Astrocyte (in vitro differentiated cells and primary cell): ENCODE results near the gene EEF1AKMT3. TPM values are rescaled to one million over a fixed set of nuclear protein-coding genes. Genes with fewer than 3 reads are reported as not detected.

Source experiments
- DNase-seq: peaks from one replicate; pipeline ENCODE4 v3.0.0-alpha.2; 2010; ENCODE audit warnings: low read depth
- FAIRE-seq: peaks from 2 replicates; lab custom pipeline; 2011; peaks lifted over from hg19 to GRCh38; lab: Jason Lieb, UNC
- H2AFZ ChIP-seq: 2 replicates; pipeline ENCODE4 v1.6.0; 2012; ENCODE audit warnings: low read depth, low read length, inconsistent platforms
- H3K27ac ChIP-seq: 2 replicates; pipeline ENCODE4 v1.5.1; 2011; ENCODE audit warnings: low read depth, low read length, inconsistent platforms
- H3K27me3 ChIP-seq: 2 replicates; pipeline ENCODE4 v1.6.0; 2011; ENCODE audit warnings: low read length, inconsistent platforms; ENCODE audit not compliant: insufficient read depth
- H3K36me3 ChIP-seq: 2 replicates; pipeline ENCODE4 v1.5.1; 2011; ENCODE audit warnings: low read length, inconsistent platforms; ENCODE audit not compliant: insufficient read depth
- H3K4me1 ChIP-seq: 2 replicates; pipeline ENCODE4 v1.5.1; 2011; ENCODE audit warnings: low read length, inconsistent platforms; ENCODE audit not compliant: insufficient read depth
- H3K4me2 ChIP-seq: 2 replicates; pipeline ENCODE4 v1.6.0; 2012; ENCODE audit warnings: low read length, inconsistent platforms
- H3K4me3 ChIP-seq: 2 replicates; pipeline ENCODE4 v1.5.1; 2011; ENCODE audit warnings: low read depth, mild to moderate bottlenecking, low read length, inconsistent platforms; ENCODE audit not compliant: insufficient read depth
- H3K79me2 ChIP-seq: 2 replicates; pipeline ENCODE4 v1.6.0; 2012; ENCODE audit warnings: mild to moderate bottlenecking, low read length, inconsistent platforms; ENCODE audit not compliant: insufficient read depth
- H3K9ac ChIP-seq: 2 replicates; pipeline ENCODE4 v1.6.0; 2012; ENCODE audit warnings: mild to moderate bottlenecking, low read length, inconsistent platforms
- H3K9me3 ChIP-seq: 2 replicates; pipeline ENCODE4 v1.5.1; 2012; ENCODE audit warnings: low read depth, mild to moderate bottlenecking, low read length, inconsistent platforms; ENCODE audit not compliant: insufficient read depth
- H4K20me1 ChIP-seq: 2 replicates; pipeline ENCODE4 v1.6.0; 2012; ENCODE audit warnings: low read length, inconsistent platforms; ENCODE audit not compliant: insufficient read depth
- H3K27ac Mint-ChIP-seq: one replicate; pipeline ENCODE4 v1.8.0; 2021; ENCODE audit warnings: mild to moderate bottlenecking, mixed read lengths; ENCODE audit not compliant: unreplicated experiment
- H3K27me3 Mint-ChIP-seq: one replicate; pipeline ENCODE4 v1.8.0; 2021; ENCODE audit warnings: low read depth, mixed read lengths; ENCODE audit not compliant: unreplicated experiment
- H3K36me3 Mint-ChIP-seq: one replicate; pipeline ENCODE4 v1.8.0; 2021; ENCODE audit warnings: low read depth, mixed read lengths; ENCODE audit not compliant: unreplicated experiment
- H3K4me1 Mint-ChIP-seq: one replicate; pipeline ENCODE4 v1.8.0; 2021; ENCODE audit warnings: low read depth, mixed read lengths; ENCODE audit not compliant: unreplicated experiment
- H3K4me3 Mint-ChIP-seq: one replicate; pipeline ENCODE4 v1.8.0; 2021; ENCODE audit warnings: mild to moderate bottlenecking, moderate library complexity, mixed read lengths; ENCODE audit not compliant: unreplicated experiment
- H3K9me3 Mint-ChIP-seq: one replicate; pipeline ENCODE4 v1.8.0; 2021; ENCODE audit warnings: mild to moderate bottlenecking, mixed read lengths; ENCODE audit not compliant: unreplicated experiment
- EZH2 ChIP-seq: IDR thresholded peaks from 2 replicates; pipeline ENCODE4 v1.6.1; 2012; ENCODE audit warnings: mild to moderate bottlenecking, low read length, inconsistent platforms; ENCODE audit not compliant: insufficient read depth
- total RNA-seq: library from RNA; stranded (reverse); gene quantifications from 2 replicates; pipeline ENCODE4 v1.2.1, GENCODE V29; 2021
- TF ChIP-seq, protein P1 (sequence below): IDR thresholded peaks from 2 replicates; pipeline ENCODE4 v1.5.1; 2011; ENCODE audit warnings: low read depth, mild to moderate bottlenecking, inconsistent platforms, low read length, moderate library complexity; ENCODE audit not compliant: insufficient read depth

Gene EEF1AKMT3
- total RNA-seq, 1 donor from 2014 or later, result 8.1 TPM

DNA sequence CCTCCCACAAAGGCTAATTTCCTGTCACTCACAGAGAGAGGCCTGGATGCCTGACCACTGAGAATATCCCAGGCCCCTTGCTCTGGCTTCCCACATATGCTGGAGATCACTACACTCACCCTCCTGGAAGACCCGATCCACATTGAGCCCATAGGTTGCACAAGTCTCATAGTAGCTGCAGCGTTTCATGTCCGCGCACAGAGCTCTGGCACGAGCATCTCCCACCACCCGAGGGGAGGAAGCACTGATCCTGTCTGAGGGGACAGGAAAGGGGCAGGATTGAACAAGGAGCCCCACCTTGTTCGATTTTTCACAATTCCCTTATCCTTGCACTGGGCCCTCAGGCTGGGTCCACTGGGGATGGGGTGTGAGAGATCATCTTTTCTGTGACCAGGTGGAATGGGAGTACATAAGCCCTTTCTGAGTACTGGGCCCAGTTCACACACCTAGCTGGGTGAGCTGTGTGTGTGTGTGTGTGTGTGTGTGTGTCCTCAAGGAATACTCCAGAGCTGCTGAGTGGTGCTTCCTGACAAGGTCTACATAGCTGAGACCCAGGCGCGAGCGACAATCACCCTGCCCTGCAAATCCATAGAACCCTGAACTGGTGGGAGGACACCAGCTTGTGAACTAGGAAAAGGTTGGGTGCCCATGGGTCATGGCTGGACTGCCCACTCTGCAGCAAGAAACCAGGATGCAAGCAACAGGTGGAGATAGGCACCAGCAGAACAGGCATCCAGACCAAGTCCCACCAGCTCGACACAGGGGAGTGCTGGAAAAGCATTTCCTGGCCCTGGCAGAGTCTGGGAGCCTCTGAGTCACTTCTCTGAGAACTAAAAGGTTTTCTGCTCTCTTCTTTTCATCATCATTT is 39.5 kb upstream of the EEF1AKMT3 start:
- Mint-ChIP-seq H3K4me1 (peaks cover 16% of the 10 kb centered on the region), H3K4me3 (no peak overlapping the region), H3K36me3 (peaks cover 6% of the 10 kb centered on the region), H3K9me3 (peaks cover 10% of the 10 kb centered on the region), H3K27me3 (peaks cover 79% of the 10 kb centered on the region), H3K27ac (peak overlapping the region; percentile 60)
- Histone ChIP-seq H4K20me1 (peaks cover 12% of the 10 kb centered on the region), H2AFZ (no peak overlapping the region), H3K36me3 (no peaks in the 10 kb centered on the region), H3K4me3 (no peak overlapping the region), H3K27me3 (peaks cover 60% of the 10 kb centered on the region), H3K4me1 (peaks cover 9% of the 10 kb centered on the region), H3K9me3 (no peaks in the 10 kb centered on the region), H3K79me2 (no peaks in the 10 kb centered on the region), H3K4me2 (no peak overlapping the region), H3K9ac (no peak overlapping the region), H3K27ac (no peak overlapping the region)
- DNase-seq, result no peak
- TF ChIP-seq EZH2, result no peak
- TF ChIP-seq, protein P1, sequence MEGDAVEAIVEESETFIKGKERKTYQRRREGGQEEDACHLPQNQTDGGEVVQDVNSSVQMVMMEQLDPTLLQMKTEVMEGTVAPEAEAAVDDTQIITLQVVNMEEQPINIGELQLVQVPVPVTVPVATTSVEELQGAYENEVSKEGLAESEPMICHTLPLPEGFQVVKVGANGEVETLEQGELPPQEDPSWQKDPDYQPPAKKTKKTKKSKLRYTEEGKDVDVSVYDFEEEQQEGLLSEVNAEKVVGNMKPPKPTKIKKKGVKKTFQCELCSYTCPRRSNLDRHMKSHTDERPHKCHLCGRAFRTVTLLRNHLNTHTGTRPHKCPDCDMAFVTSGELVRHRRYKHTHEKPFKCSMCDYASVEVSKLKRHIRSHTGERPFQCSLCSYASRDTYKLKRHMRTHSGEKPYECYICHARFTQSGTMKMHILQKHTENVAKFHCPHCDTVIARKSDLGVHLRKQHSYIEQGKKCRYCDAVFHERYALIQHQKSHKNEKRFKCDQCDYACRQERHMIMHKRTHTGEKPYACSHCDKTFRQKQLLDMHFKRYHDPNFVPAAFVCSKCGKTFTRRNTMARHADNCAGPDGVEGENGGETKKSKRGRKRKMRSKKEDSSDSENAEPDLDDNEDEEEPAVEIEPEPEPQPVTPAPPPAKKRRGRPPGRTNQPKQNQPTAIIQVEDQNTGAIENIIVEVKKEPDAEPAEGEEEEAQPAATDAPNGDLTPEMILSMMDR, result no peak
- FAIRE-seq, result no peak

DNA sequence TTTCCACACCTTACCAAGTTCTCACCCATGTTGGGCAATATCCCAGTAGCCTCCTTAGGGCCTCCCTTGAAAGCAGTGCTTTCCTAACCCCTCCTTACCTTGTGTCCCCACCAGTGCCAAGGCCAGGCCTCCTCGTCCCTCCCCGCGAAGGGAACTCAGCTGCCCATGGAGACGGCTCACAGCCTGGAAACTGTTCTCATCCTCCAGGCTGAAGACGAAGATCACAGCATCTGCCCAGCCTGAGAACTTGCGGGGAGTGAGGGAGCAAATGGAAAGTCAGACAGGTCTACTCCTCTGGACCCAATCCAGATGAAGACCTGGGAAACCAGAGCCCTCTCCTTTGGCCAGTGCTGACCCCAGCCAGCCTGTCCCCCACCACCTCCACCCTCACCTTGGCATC is 38.5 kb upstream of the EEF1AKMT3 start:
- Mint-ChIP-seq H3K4me1 (peaks cover 16% of the 10 kb centered on the region), H3K4me3 (no peak overlapping the region), H3K27me3 (peaks cover 72% of the 10 kb centered on the region), H3K9me3 (peaks cover 5% of the 10 kb centered on the region), H3K27ac (no peak overlapping the region), H3K36me3 (peaks cover 6% of the 10 kb centered on the region)
- Histone ChIP-seq H3K9ac (no peak overlapping the region), H3K4me2 (no peak overlapping the region), H3K9me3 (no peaks in the 10 kb centered on the region), H3K27ac (no peak overlapping the region), H3K4me1 (peaks cover 11% of the 10 kb centered on the region), H3K36me3 (no peaks in the 10 kb centered on the region), H2AFZ (no peak overlapping the region), H3K4me3 (no peak overlapping the region), H3K27me3 (peaks cover 60% of the 10 kb centered on the region), H4K20me1 (peaks cover 11% of the 10 kb centered on the region), H3K79me2 (no peaks in the 10 kb centered on the region)
- FAIRE-seq, result no peak
- no peak for DNase-seq
- TF ChIP-seq, protein P1, result no peak
- TF ChIP-seq EZH2, result no peak

DNA sequence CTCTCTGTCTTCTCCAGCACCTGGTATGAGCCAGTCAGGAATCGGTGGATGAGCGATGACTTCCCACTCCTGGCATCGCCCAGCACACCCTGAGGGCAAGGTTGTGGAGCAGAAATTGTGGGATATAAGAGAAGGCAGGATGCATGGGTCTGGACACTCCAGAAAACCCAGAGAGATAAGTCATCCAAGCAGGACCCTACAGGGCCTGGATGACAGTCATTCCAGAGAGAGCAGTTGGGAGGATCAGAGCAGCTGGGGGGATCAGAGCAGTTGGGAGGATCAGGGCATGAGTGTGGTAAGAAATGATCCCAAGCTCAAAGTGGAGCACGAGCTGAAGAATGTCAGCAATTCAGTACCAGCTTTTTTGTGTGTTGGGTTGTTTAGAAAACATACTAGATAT is 37.8 kb upstream of the EEF1AKMT3 start:
- Mint-ChIP-seq H3K27ac (peak overlapping the region; percentile 88), H3K4me1 (peaks cover 19% of the 10 kb centered on the region), H3K27me3 (peaks cover 73% of the 10 kb centered on the region), H3K36me3 (peaks cover 3% of the 10 kb centered on the region), H3K4me3 (peak overlapping the region; percentile 65), H3K9me3 (peaks cover 5% of the 10 kb centered on the region)
- Histone ChIP-seq H3K4me2 (no peak overlapping the region), H3K27ac (no peak overlapping the region), H3K36me3 (no peaks in the 10 kb centered on the region), H3K79me2 (no peaks in the 10 kb centered on the region), H3K9me3 (no peaks in the 10 kb centered on the region), H2AFZ (no peak overlapping the region), H3K27me3 (peaks cover 65% of the 10 kb centered on the region), H4K20me1 (peaks cover 11% of the 10 kb centered on the region), H3K4me3 (no peak overlapping the region), H3K9ac (no peak overlapping the region), H3K4me1 (peaks cover 11% of the 10 kb centered on the region)
- FAIRE-seq (no peak), DNase-seq (no peak)
- TF ChIP-seq EZH2, result no peak
- TF ChIP-seq, protein P1, result no peak
